Esophagus squamous epithelium (tissue), 5 donors: Measurements from ENCODE around the gene IFT88. TPM values are rescaled to one million over a fixed set of nuclear protein-coding genes. Genes with fewer than 3 reads are reported as not detected.

Experiments
- DNase-seq: peaks from one replicate; lab custom pipeline; 2025; lab: John Stamatoyannopoulos, UW
- H3K27ac ChIP-seq, 4 donors: fragments of 200-600 bp; sonication (generic); one replicate each; pipeline ENCODE4 v1.5.1; 2016 to 2019; ENCODE audit warnings: mild to moderate bottlenecking in 1 of 4
- H3K27me3 ChIP-seq, 4 donors: fragments of 200-600 bp; sonication (generic); 1 replicate in 3 of 4; 2 replicates in 1 of 4; pipeline versions ENCODE4 v1.5.1 to v1.6.0; 2017 to 2021; ENCODE audit warnings: antibody characterized with exemption in 1 of 4
- H3K36me3 ChIP-seq, 3 donors: fragments of 200-600 bp; sonication (generic); one replicate each; pipeline ENCODE4 v1.5.1; 2016 to 2019
- H3K4me1 ChIP-seq, 3 donors: fragments of 200-600 bp; sonication (generic); one replicate each; pipeline ENCODE4 v1.5.1; 2017 to 2019
- H3K4me3 ChIP-seq, 4 donors: fragments of 200-600 bp; sonication (generic); 1 replicate in 3 of 4; 2 replicates in 1 of 4; pipeline ENCODE4 v1.5.1; 2016 to 2019; ENCODE audit warnings: mild to moderate bottlenecking in 2 of 4, moderate library complexity in 1 of 4
- H3K9me3 ChIP-seq, 3 donors: fragments of 200-600 bp; sonication (generic); one replicate each; pipeline ENCODE4 v1.5.1; 2016 to 2019
- POLR2A ChIP-seq, 4 donors: fragments of 450-650 bp; IDR thresholded peaks; one replicate each; pipeline ENCODE4 v1.6.1; 2017; ENCODE audit warnings: antibody characterized with exemption in 4 of 4, mild to moderate bottlenecking in 4 of 4, moderate library complexity in 3 of 4
- WGBS, 2 donors: methylation state at CpG; one replicate each; pipeline ENCODE4 v1.1.5; 2018; 5-methylcytosine and 5-hydroxymethylcytosine counted together
- intact Hi-C: fragments of 100-400 bp; cut with DNase I; formaldehyde crosslinking; loops from one replicate; pipeline ENCODE4 v1.15.0; 2022
- total RNA-seq, 4 donors: library from RNA; depleted of rRNA; stranded (reverse); fragments of >200 nt; gene quantifications; one replicate each; pipeline ENCODE4 v1.1.0, GENCODE V29; 2016
- TF ChIP-seq, protein P1 (sequence below), 6 experiments: fragments of 450-650 bp in 4 of 6; fragments of 200-600 bp in 2 of 6; sonication (generic) in 2 of 6; IDR thresholded peaks; one replicate each; pipeline ENCODE4 v1.5.1; 2016 to 2019; ENCODE audit warnings: antibody characterized with exemption in 6 of 6, mild to moderate bottlenecking in 4 of 6, moderate library complexity in 4 of 6
- donor health status: DM: yes; HTN: yes; CAD: no.

Gene IFT88
- total RNA-seq, 4 donors from 2014 or later, result 2.0 to 7.8 (median 4.8) TPM

DNA sequence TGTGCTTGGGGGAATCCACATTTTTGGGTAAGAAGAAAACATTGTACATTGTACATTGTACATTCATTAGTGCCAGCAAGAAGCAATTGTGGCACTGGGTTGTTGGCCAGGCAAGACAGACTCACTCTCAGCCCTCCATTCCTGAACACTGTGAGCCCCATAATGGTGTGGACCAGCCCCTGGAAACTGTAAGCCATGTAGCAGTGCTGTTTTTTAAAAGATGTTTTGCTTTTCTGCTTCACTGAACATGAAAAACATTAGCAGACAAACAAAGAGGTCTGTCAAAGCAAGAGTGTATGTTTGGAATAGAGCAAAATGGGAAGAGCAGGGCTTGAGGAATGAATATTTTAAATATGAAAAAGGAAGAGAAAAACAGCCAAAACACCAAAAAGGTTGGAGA lies 97.4 kb downstream of the IFT88 start:
- no peaks in the 10 kb centered on the region for H3K27me3 ChIP-seq
- TF ChIP-seq POLR2A (IDR thresholded peaks at IDR 0.05), result no peak
- TF ChIP-seq, protein P1, sequence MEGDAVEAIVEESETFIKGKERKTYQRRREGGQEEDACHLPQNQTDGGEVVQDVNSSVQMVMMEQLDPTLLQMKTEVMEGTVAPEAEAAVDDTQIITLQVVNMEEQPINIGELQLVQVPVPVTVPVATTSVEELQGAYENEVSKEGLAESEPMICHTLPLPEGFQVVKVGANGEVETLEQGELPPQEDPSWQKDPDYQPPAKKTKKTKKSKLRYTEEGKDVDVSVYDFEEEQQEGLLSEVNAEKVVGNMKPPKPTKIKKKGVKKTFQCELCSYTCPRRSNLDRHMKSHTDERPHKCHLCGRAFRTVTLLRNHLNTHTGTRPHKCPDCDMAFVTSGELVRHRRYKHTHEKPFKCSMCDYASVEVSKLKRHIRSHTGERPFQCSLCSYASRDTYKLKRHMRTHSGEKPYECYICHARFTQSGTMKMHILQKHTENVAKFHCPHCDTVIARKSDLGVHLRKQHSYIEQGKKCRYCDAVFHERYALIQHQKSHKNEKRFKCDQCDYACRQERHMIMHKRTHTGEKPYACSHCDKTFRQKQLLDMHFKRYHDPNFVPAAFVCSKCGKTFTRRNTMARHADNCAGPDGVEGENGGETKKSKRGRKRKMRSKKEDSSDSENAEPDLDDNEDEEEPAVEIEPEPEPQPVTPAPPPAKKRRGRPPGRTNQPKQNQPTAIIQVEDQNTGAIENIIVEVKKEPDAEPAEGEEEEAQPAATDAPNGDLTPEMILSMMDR (IDR thresholded peaks at IDR 0.05), result no peak
- H3K36me3 ChIP-seq, result peaks cover 0 to 13% (median 0%) of the 10 kb centered on the region in 3 donors
- no peak overlapping the region for H3K27ac ChIP-seq
- no peak overlapping the region for H3K4me3 ChIP-seq
- no peaks in the 10 kb centered on the region for H3K4me1 ChIP-seq
- intact Hi-C loops, result no loop called here
- no peaks in the 10 kb centered on the region for H3K9me3 ChIP-seq
- no peak for DNase-seq

- no peak for DNase-seq
- intact Hi-C loops, result no loop called here
Observed at GRCh38 chr13:20666948-20667347, 100.0 kb downstream of the IFT88 start.

GRCh38 chr13:20667857-20668437 lies 101.0 kb downstream of the IFT88 start:
- 61 to 65% methylated on average over 3 to 4 of the region's 4 CpGs for WGBS, 2 donors
- no peaks in the 10 kb centered on the region for H3K27me3 ChIP-seq

More at GRCh38 chr13:20666948-20667347, 100.0 kb downstream of the IFT88 start:
- Histone ChIP-seq H3K27me3 (no peaks in the 10 kb centered on the region), H3K27ac (no peak overlapping the region), H3K4me3 (no peak overlapping the region), H3K9me3 (no peaks in the 10 kb centered on the region), H3K4me1 (no peaks in the 10 kb centered on the region), H3K36me3 (peaks cover 0 to 5% (median 0%) of the 10 kb centered on the region in 3 donors)
- TF ChIP-seq, protein P1 (IDR thresholded peaks at IDR 0.05), result no peak
- no peak for TF ChIP-seq POLR2A (IDR thresholded peaks at IDR 0.05)
- WGBS, 2 donors, result 92 to 94% methylated on average over 4 of the region's 4 CpGs

DNA sequence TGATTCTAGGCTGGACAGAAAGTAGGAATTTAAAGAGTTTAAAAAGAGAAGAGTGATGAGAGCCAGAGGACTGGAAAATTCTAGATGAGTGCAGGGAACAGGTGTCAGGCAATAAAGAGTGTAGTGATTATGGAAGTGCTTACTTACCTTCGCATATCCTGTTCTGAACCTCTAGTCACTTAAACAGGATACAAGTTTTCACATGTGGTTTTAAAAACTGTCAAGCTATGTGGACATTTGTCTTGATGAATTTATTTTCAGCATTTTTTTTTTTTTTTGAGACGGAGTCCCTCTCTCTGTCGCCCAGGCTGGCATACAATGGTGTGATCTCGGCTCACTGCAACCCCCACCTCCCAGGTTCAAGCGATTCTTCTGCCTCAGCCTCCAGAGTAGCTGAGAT lies 102.2 kb downstream of the IFT88 start:
- Histone ChIP-seq H3K4me1 (no peaks in the 10 kb centered on the region), H3K27ac (no peak overlapping the region), H3K36me3 (peaks cover 0 to 5% (median 0%) of the 10 kb centered on the region in 3 donors), H3K4me3 (no peak overlapping the region), H3K27me3 (no peaks in the 10 kb centered on the region), H3K9me3 (no peaks in the 10 kb centered on the region)
- 75 to 77% methylated on average over 4 to 5 of the region's 5 CpGs for WGBS, 2 donors
- TF ChIP-seq POLR2A (IDR thresholded peaks at IDR 0.05), result no peak
- TF ChIP-seq, protein P1 (IDR thresholded peaks at IDR 0.05), result no peak
- intact Hi-C loops, result no loop called here
- DNase-seq, result no peak

More at GRCh38 chr13:20667857-20668437, 101.0 kb downstream of the IFT88 start:
- Histone ChIP-seq H3K36me3 (peaks cover 0 to 5% (median 0%) of the 10 kb centered on the region in 3 donors), H3K4me1 (no peaks in the 10 kb centered on the region), H3K4me3 (no peak overlapping the region), H3K9me3 (no peaks in the 10 kb centered on the region), H3K27ac (no peak overlapping the region)
- TF ChIP-seq, protein P1 (IDR thresholded peaks at IDR 0.05), result no peak
- no peak for TF ChIP-seq POLR2A (IDR thresholded peaks at IDR 0.05)
- intact Hi-C loops, result no loop called here
- DNase-seq, result no peak

GRCh38 chr13:20671789-20672188 lies 104.8 kb downstream of the IFT88 start:
- no peak for DNase-seq
- WGBS, 2 donors, result 78 to 82% methylated on average over 1 of the region's 1 CpG
- no peak for TF ChIP-seq POLR2A (IDR thresholded peaks at IDR 0.05)
- TF ChIP-seq, protein P1 (IDR thresholded peaks at IDR 0.05), result no peak
- H3K4me1 ChIP-seq, result no peaks in the 10 kb centered on the region
- intact Hi-C loops, result no loop called here
- H3K27me3 ChIP-seq, result no peaks in the 10 kb centered on the region
- no peak overlapping the region for H3K4me3 ChIP-seq
- H3K36me3 ChIP-seq, result peaks cover 0 to 4% (median 0%) of the 10 kb centered on the region in 3 donors
- H3K9me3 ChIP-seq, result no peaks in the 10 kb centered on the region
- H3K27ac ChIP-seq, result no peak overlapping the region
